ENCODE results near the gene PHLPP1.

- TF ChIP-seq CTCF (IDR thresholded peaks at IDR 0.05) (no peak), POLR2AphosphoS5 (IDR thresholded peaks at IDR 0.05) (no peak), POLR2A (IDR thresholded peaks at IDR 0.05) (no peak)
Observed at GRCh38 chr18:62975785-62976184, 260.4 kb downstream of the PHLPP1 start.
